Panc1 (cell line): ENCODE measurements around the gene COL4A1.

Experiments
- CTCF ChIP-seq: fragments of 450-650 bp; IDR thresholded peaks from 2 replicates; pipeline ENCODE4 v1.5.1; 2017; ENCODE audit warnings: mild to moderate bottlenecking
- POLR2AphosphoS5 ChIP-seq: IDR thresholded peaks from 2 replicates; pipeline ENCODE4 v1.6.1; 2012; ENCODE audit warnings: mild to moderate bottlenecking, low read depth, low read length, moderate library complexity
- REST ChIP-seq, 2 experiments: IDR thresholded peaks; 2 replicates each; pipeline ENCODE4 v1.6.1; 2011 to 2012; ENCODE audit warnings: low read depth in 2 of 2, control low read depth in 1 of 2, low read length in 1 of 2, mild to moderate bottlenecking in 1 of 2, moderate library complexity in 1 of 2; ENCODE audit not compliant: insufficient read depth in 1 of 2
- SIN3A ChIP-seq: IDR thresholded peaks from 2 replicates; pipeline ENCODE4 v1.6.1; 2012; ENCODE audit warnings: low read depth, mild to moderate bottlenecking, low read length, moderate library complexity, borderline replicate concordance; ENCODE audit not compliant: insufficient read depth
- TCF7L2 ChIP-seq: IDR thresholded peaks from 2 replicates; pipeline ENCODE4 v1.6.1; 2011; ENCODE audit warnings: mild to moderate bottlenecking, low read depth, low read length, inconsistent platforms

- TF ChIP-seq CTCF (no peak), POLR2AphosphoS5 (no peak), REST (IDR thresholded peaks at IDR 0.05; ENCODE audit: insufficient read depth in 1 of 2, low read depth in 2 of 2, low read length in 1 of 2) (no peak), TCF7L2 (no peak), SIN3A (no peak)
Observed at GRCh38 chr13:110337247-110337646, 30.3 kb upstream of the COL4A1 start.
